Stimulated activated naive B cell treated with anti-CD40 and anti-IgM and Interleukin-4, amounts not matched to agents 10 μg/mL and 1 μg/mL and 100 μg/mL, for 72 hours (primary cell): ENCODE results near the gene MTAP.

ENCODE experiments used
- ATAC-seq, 2 donors: fragments of 150-1000 bp; cut with Tn5 transposase; replicated peaks; 2 replicates each; pipeline ENCODE4 v1.10.0; 2021; ENCODE audit warnings: moderate library complexity in 1 of 2
- DNase-seq: peaks from one replicate; pipeline ENCODE4 v3.0.0; 2021
- H3K27ac Mint-ChIP-seq: one replicate; pipeline ENCODE4 v1.8.0; 2022; ENCODE audit warnings: mild to moderate bottlenecking, mixed read lengths
- H3K27me3 Mint-ChIP-seq, 2 donors: one replicate each; pipeline ENCODE4 v1.8.0; 2022; ENCODE audit warnings: mixed read lengths in 2 of 2
- H3K36me3 Mint-ChIP-seq, 2 donors: one replicate each; pipeline ENCODE4 v1.8.0; 2022; ENCODE audit warnings: mixed read lengths in 2 of 2, mild to moderate bottlenecking in 1 of 2
- H3K4me1 Mint-ChIP-seq, 2 donors: one replicate each; pipeline ENCODE4 v1.8.0; 2022; ENCODE audit warnings: mixed read lengths in 2 of 2, mild to moderate bottlenecking in 1 of 2
- H3K4me3 Mint-ChIP-seq, 2 donors: one replicate each; pipeline ENCODE4 v1.8.0; 2022; ENCODE audit warnings: mild to moderate bottlenecking in 2 of 2, mixed read lengths in 2 of 2, moderate library complexity in 1 of 2
- H3K9me3 Mint-ChIP-seq, 2 donors: one replicate each; pipeline ENCODE4 v1.8.0; 2022; ENCODE audit warnings: mixed read lengths in 2 of 2, mild to moderate bottlenecking in 1 of 2

MTAP gene

GRCh38 chr9:21848615-21849014 lies 46.2 kb downstream of the MTAP start:
- Mint-ChIP-seq H3K9me3 (peaks cover 14 to 16% of the 10 kb centered on the region in 2 donors), H3K4me1 (peaks cover 10 to 21% of the 10 kb centered on the region in 2 donors), H3K27me3 (no peaks in the 10 kb centered on the region), H3K27ac (no peak overlapping the region), H3K4me3 (no peak overlapping the region), H3K36me3 (peaks cover 55 to 86% of the 10 kb centered on the region in 2 donors)
- no peak for DNase-seq
- no peak for ATAC-seq

GRCh38 chr9:21852754-21853153 lies 50.3 kb downstream of the MTAP start:
- DNase-seq (no peak), ATAC-seq (peak; percentile 57 to 78)
- Mint-ChIP-seq H3K4me1 (peaks cover 13% of the 10 kb centered on the region in 2 donors), H3K4me3 (no peak overlapping the region), H3K9me3 (peaks cover 0 to 3% of the 10 kb centered on the region in 2 donors), H3K27me3 (no peaks in the 10 kb centered on the region), H3K27ac (no peak overlapping the region), H3K36me3 (peaks cover 48 to 83% of the 10 kb centered on the region in 2 donors)

- H3K27ac Mint-ChIP-seq = no peak overlapping the region
These were observed 51.0 kb downstream of the MTAP start for GRCh38 chr9:21853414-21853813.

GRCh38 chr9:21854119-21854518 lies 51.7 kb downstream of the MTAP start:
- Mint-ChIP-seq H3K4me3 (no peak overlapping the region), H3K4me1 (peaks cover 13% of the 10 kb centered on the region in 2 donors), H3K27me3 (no peaks in the 10 kb centered on the region), H3K27ac (no peak overlapping the region), H3K36me3 (peaks cover 47 to 79% of the 10 kb centered on the region in 2 donors), H3K9me3 (no peaks in the 10 kb centered on the region)
- DNase-seq (no peak), ATAC-seq (no peak)

More at GRCh38 chr9:21853414-21853813, 51.0 kb downstream of the MTAP start:
- H3K9me3 Mint-ChIP-seq = no peaks in the 10 kb centered on the region
- no peaks in the 10 kb centered on the region for H3K27me3 Mint-ChIP-seq
- no peak for DNase-seq
- H3K36me3 Mint-ChIP-seq = peaks cover 47 to 83% of the 10 kb centered on the region in 2 donors
- ATAC-seq = no peak
- H3K4me3 Mint-ChIP-seq = no peak overlapping the region
- H3K4me1 Mint-ChIP-seq = peaks cover 13% of the 10 kb centered on the region in 2 donors

GRCh38 chr9:21854594-21854993 lies 52.2 kb downstream of the MTAP start:
- Mint-ChIP-seq H3K36me3 (peaks cover 48 to 79% of the 10 kb centered on the region in 2 donors), H3K27me3 (no peaks in the 10 kb centered on the region), H3K27ac (no peak overlapping the region), H3K9me3 (no peaks in the 10 kb centered on the region), H3K4me3 (no peak overlapping the region), H3K4me1 (peaks cover 13% of the 10 kb centered on the region in 2 donors)
- no peak for DNase-seq
- ATAC-seq = no peak

DNA sequence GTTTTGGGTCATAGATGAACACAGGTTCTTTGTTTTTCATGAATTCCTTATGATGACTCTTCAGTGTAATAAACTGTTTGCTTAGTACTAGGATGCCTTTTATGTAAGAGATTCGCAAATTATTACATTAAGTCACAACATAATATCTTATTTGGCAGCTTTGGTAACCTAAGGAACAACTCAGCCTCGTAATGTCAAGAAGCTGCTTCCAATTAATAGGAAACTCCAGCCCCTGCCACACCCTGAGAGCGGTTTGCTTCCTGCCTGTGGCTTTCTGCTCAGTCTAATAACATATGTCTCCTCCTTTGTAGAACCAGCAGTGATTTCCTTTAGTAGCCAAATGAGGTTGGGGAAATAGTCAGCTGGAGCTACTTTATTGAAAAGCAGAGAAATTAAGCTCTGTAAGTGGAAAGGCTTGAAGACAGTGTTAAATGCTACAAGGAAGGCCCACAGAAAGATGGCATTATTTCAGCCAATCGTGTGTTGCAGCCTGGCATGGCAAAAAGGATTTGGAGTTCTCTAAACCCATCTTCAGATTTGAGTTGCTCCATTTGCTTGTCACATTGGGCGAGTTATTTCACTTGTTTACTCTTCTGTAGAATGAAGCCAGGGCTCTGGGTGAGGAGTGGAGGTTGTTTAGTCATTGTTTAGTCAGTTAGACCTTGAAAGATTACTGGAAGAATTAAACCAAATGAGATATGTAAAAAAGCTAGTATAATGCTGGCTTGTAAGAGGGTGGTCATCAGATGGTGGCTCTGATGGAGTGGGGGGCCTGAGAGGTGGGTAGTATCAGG lies 54.1 kb downstream of the MTAP start:
- Mint-ChIP-seq H3K4me1 (peaks cover 14 to 16% of the 10 kb centered on the region in 2 donors), H3K4me3 (no peak overlapping the region), H3K27ac (no peak overlapping the region), H3K27me3 (no peaks in the 10 kb centered on the region), H3K36me3 (peaks cover 42 to 77% of the 10 kb centered on the region in 2 donors), H3K9me3 (no peaks in the 10 kb centered on the region)
- DNase-seq (no peak), ATAC-seq (no peak)

- Mint-ChIP-seq H3K4me3 (no peak overlapping the region), H3K9me3 (no peaks in the 10 kb centered on the region), H3K4me1 (peaks cover 7 to 12% of the 10 kb centered on the region in 2 donors), H3K27me3 (no peaks in the 10 kb centered on the region), H3K27ac (no peak overlapping the region), H3K36me3 (peaks cover 33 to 56% of the 10 kb centered on the region in 2 donors)
- DNase-seq (no peak), ATAC-seq (no peak)
These were observed 60.4 kb downstream of the MTAP start for GRCh38 chr9:21862871-21863270.

- no peak for DNase-seq
- Mint-ChIP-seq H3K27me3 (no peaks in the 10 kb centered on the region), H3K27ac (no peak overlapping the region), H3K4me1 (peaks cover 7 to 12% of the 10 kb centered on the region in 2 donors), H3K36me3 (peaks cover 21 to 44% of the 10 kb centered on the region in 2 donors), H3K9me3 (no peaks in the 10 kb centered on the region), H3K4me3 (no peak overlapping the region)
- ATAC-seq = no peak
These were observed 62.1 kb downstream of the MTAP start for GRCh38 chr9:21864505-21864904.

- H3K36me3 Mint-ChIP-seq = peaks cover 21 to 34% of the 10 kb centered on the region in 2 donors
These were observed 63.9 kb downstream of the MTAP start for GRCh38 chr9:21866302-21866701.

DNA sequence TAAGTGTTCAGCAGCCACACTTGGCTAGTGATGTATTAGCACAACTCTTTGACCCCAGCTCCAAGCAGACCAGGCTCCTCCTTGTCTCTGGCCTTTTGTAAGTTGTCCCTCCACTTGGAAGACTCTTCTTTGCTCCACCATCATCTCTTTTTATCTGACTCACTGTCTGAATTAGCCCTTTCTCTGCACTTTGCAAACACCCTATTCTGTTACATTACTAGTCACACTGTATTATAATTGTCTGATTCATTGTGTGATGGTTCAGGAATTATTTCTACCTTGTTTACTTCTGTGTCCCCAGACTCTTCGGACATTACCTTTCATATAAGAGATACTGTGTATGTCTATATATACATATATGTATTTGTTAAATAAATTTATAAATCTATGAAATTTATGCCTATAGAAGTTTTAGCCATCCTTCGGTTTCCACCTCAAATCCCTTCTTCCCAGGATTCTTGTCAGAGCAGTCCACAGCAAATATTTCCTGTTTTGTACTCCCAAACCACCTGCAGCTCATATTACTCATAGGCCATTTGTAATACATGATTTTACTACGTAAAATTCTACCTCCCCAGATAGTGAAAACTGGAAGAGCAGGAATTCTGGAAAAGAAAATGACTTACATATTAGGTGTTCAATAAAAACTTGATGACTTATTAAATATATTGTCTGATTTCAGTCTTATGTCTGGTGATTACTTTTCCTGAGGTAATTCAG lies 69.0 kb downstream of the MTAP start:
- Mint-ChIP-seq H3K27me3 (no peaks in the 10 kb centered on the region), H3K4me3 (no peak overlapping the region), H3K4me1 (peaks cover 5 to 10% of the 10 kb centered on the region in 2 donors), H3K36me3 (peaks cover 20 to 38% of the 10 kb centered on the region in 2 donors), H3K9me3 (peaks cover 6% of the 10 kb centered on the region in 2 donors), H3K27ac (no peak overlapping the region)
- no peak for ATAC-seq
- no peak for DNase-seq

More at GRCh38 chr9:21866302-21866701, 63.9 kb downstream of the MTAP start:
- H3K27ac Mint-ChIP-seq = no peak overlapping the region
- H3K27me3 Mint-ChIP-seq = no peaks in the 10 kb centered on the region
- H3K4me3 Mint-ChIP-seq = no peak overlapping the region
- peaks cover 6 to 10% of the 10 kb centered on the region in 2 donors for H3K4me1 Mint-ChIP-seq
- H3K9me3 Mint-ChIP-seq = no peaks in the 10 kb centered on the region
- no peak for ATAC-seq
- DNase-seq = no peak

DNA sequence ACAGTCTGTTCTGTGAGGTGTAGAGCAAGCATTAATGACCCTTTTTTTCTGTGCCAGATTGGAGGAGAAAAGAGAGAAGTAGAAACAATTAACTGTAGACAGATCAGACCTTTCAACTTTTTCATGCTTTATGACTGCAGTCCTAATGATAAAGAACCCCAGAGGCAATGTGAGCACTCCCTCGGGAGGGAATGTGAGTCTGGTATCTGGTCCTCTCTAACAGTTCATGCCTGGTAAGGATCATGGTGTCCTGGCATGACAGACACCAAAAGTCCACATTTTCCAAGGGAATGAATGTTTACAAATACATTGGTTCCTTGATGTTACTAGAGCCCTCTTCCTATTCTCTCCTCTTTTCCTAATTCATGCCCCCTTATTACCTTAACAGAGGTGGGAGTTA lies 70.3 kb downstream of the MTAP start:
- no peak for ATAC-seq
- H3K36me3 Mint-ChIP-seq = peaks cover 32 to 46% of the 10 kb centered on the region in 2 donors
- DNase-seq = no peak
- no peak overlapping the region for H3K27ac Mint-ChIP-seq
- H3K9me3 Mint-ChIP-seq = peaks cover 10% of the 10 kb centered on the region in 2 donors
- H3K4me3 Mint-ChIP-seq = no peak overlapping the region
- peaks cover 8 to 15% of the 10 kb centered on the region in 2 donors for H3K4me1 Mint-ChIP-seq
- H3K27me3 Mint-ChIP-seq = no peaks in the 10 kb centered on the region

GRCh38 chr9:21873540-21874221 lies 71.2 kb downstream of the MTAP start:
- DNase-seq = no peak

GRCh38 chr9:21875893-21876292 lies 73.5 kb downstream of the MTAP start:
- DNase-seq (no peak), ATAC-seq (no peak)
- no peak overlapping the region for H3K27ac Mint-ChIP-seq
- no peak overlapping the region for H3K4me3 Mint-ChIP-seq
- H3K4me1 Mint-ChIP-seq = peaks cover 8 to 15% of the 10 kb centered on the region in 2 donors
- peaks cover 57 to 77% of the 10 kb centered on the region in 2 donors for H3K36me3 Mint-ChIP-seq
- no peaks in the 10 kb centered on the region for H3K27me3 Mint-ChIP-seq
- H3K9me3 Mint-ChIP-seq = peaks cover 20 to 22% of the 10 kb centered on the region in 2 donors

More at GRCh38 chr9:21873540-21874221, 71.2 kb downstream of the MTAP start:
- H3K4me3 Mint-ChIP-seq = no peak overlapping the region
- peaks cover 8 to 15% of the 10 kb centered on the region in 2 donors for H3K4me1 Mint-ChIP-seq
- H3K9me3 Mint-ChIP-seq = peaks cover 11 to 15% of the 10 kb centered on the region in 2 donors
- no peak overlapping the region for H3K27ac Mint-ChIP-seq
- H3K36me3 Mint-ChIP-seq = peaks cover 41 to 56% of the 10 kb centered on the region in 2 donors
- no peaks in the 10 kb centered on the region for H3K27me3 Mint-ChIP-seq
- no peak for ATAC-seq

GRCh38 chr9:21883642-21884041 lies 81.2 kb downstream of the MTAP start:
- H3K27me3 Mint-ChIP-seq = no peaks in the 10 kb centered on the region
- ATAC-seq (peak; percentile 25 to 53), DNase-seq (no peak)
- no peak overlapping the region for H3K4me3 Mint-ChIP-seq
- peaks cover 47 to 69% of the 10 kb centered on the region in 2 donors for H3K36me3 Mint-ChIP-seq
- no peak overlapping the region for H3K27ac Mint-ChIP-seq
- H3K9me3 Mint-ChIP-seq = peaks cover 14 to 22% of the 10 kb centered on the region in 2 donors
- H3K4me1 Mint-ChIP-seq = peaks cover 0 to 2% of the 10 kb centered on the region in 2 donors
